Stomach (tissue), 4 donors: ENCODE data around the gene DEPDC1B.
A peak's percentile ranks its signal among the peaks of the same experiment; 100 is the strongest.

Source experiments
- POLR2A ChIP-seq, 4 donors: fragments of 450-650 bp; IDR thresholded peaks; one replicate each; pipeline ENCODE4 v1.6.1; 2016; ENCODE audit warnings: antibody characterized with exemption in 4 of 4, control low read depth in 2 of 4, mild to moderate bottlenecking in 1 of 4, moderate library complexity in 1 of 4
- POLR2AphosphoS5 ChIP-seq, 3 donors: sonication (generic); formaldehyde crosslinking; IDR thresholded peaks; one replicate each; pipeline ENCODE4 v1.6.1; 2016; ENCODE audit warnings: antibody characterized with exemption in 3 of 3
- TF ChIP-seq, protein P1 (sequence below), 7 experiments: fragments of 450-650 bp in 4 of 7; fragments of 200-600 bp in 3 of 7; sonication (generic) in 3 of 7; IDR thresholded peaks; one replicate each; pipeline ENCODE4 v1.5.1; 2016 to 2019; ENCODE audit warnings: antibody characterized with exemption in 7 of 7, control low read depth in 2 of 7, mild to moderate bottlenecking in 1 of 7

- TF ChIP-seq, protein P1, sequence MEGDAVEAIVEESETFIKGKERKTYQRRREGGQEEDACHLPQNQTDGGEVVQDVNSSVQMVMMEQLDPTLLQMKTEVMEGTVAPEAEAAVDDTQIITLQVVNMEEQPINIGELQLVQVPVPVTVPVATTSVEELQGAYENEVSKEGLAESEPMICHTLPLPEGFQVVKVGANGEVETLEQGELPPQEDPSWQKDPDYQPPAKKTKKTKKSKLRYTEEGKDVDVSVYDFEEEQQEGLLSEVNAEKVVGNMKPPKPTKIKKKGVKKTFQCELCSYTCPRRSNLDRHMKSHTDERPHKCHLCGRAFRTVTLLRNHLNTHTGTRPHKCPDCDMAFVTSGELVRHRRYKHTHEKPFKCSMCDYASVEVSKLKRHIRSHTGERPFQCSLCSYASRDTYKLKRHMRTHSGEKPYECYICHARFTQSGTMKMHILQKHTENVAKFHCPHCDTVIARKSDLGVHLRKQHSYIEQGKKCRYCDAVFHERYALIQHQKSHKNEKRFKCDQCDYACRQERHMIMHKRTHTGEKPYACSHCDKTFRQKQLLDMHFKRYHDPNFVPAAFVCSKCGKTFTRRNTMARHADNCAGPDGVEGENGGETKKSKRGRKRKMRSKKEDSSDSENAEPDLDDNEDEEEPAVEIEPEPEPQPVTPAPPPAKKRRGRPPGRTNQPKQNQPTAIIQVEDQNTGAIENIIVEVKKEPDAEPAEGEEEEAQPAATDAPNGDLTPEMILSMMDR (IDR thresholded peaks at IDR 0.05) = peak in 2 of 7 experiments; percentile 9 to 15
- TF ChIP-seq POLR2A (IDR thresholded peaks at IDR 0.05) (no peak), POLR2AphosphoS5 (IDR thresholded peaks at IDR 0.05) (no peak)
These were observed 11.8 kb downstream of the DEPDC1B start for GRCh38 chr5:60687927-60688720.
